ENCODE measurements around the gene ADARB1. TPM values are rescaled to one million over a fixed set of nuclear protein-coding genes. Genes with fewer than 3 reads are reported as not detected.

ADARB1 gene
- total and polyA plus RNA-seq, 9 of the 15 experiments (the other 6 are each of a cell fraction or from before 2014, with no cell fraction given) = 6.7 to 16.0 (median 8.3) TPM

DNA sequence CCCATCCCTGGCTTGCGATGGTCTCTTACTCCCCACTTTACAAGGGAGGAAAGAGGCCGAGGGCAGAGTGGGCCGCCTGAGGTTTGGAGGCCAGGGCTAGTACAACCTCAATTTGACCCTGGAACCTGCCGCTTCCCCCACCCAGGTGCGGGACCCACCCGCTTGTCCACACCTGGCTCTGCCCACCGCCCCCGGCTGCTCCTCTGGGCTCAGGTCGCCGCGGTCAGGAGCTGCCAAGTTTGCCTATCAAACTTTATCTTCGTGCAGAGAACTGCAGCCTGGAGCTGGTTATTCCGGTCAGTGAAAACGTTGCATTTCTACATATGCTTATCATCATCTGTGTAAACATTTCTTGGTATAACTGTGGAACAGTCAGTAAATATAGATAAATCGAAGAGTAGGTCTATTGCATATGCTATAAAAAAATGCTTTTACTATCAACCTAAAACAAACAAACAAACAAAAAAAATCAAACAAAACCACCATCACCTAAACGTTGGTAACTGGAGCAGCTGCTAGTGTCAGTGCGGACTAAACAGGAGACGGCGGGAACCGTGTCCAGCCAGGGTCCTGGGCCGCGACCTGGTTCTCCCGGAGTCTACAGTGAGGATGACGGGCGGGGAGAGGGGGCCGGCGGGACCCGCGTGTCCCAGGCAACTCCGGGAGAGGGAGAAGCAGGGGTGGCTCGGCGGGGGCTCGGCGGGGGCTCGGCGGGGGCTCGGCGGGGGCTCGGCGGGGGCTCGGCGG lies 906 bp upstream of the ADARB1 start (continued):
- TF ChIP-seq, protein P1, sequence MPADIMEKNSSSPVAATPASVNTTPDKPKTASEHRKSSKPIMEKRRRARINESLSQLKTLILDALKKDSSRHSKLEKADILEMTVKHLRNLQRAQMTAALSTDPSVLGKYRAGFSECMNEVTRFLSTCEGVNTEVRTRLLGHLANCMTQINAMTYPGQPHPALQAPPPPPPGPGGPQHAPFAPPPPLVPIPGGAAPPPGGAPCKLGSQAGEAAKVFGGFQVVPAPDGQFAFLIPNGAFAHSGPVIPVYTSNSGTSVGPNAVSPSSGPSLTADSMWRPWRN (IDR thresholded peaks at IDR 0.05; ENCODE audit: low read depth) = peak; percentile 82
- TF ChIP-seq TAF15 (IDR thresholded peaks at IDR 0.05; ENCODE audit: low read depth, low read length) = no peak
- TF ChIP-seq ZSCAN29 (IDR thresholded peaks at IDR 0.05) = 0 out of 2 replicates have a peak, but pooled peaks have one; percentile 22
- peak; percentile 39 for TF ChIP-seq L3MBTL2 (IDR thresholded peaks at IDR 0.05)
- TF ChIP-seq NBN (IDR thresholded peaks at IDR 0.05; ENCODE audit: low read depth) = peak; percentile 94
- peak; percentile 57 for TF ChIP-seq EP400 (IDR thresholded peaks at IDR 0.05)
- peak; percentile 89 for TF ChIP-seq POLR2AphosphoS2 (IDR thresholded peaks at IDR 0.05; ENCODE audit: low read length)
- TF ChIP-seq JUNB (CRISPR knock-in tag; conservative IDR thresholded peaks at IDR 0.05) = no peak
- peak; percentile 84 for TF ChIP-seq EP300 (IDR thresholded peaks at IDR 0.05; ENCODE audit: low read length)
- peak; percentile 32 for TF ChIP-seq EGR1 (conservative IDR thresholded peaks at IDR 0.05)
- no peak for TF ChIP-seq NONO (IDR thresholded peaks at IDR 0.05; ENCODE audit: low read depth in 2 of 2, low read length in 1 of 2)
- TF ChIP-seq, protein P2, sequence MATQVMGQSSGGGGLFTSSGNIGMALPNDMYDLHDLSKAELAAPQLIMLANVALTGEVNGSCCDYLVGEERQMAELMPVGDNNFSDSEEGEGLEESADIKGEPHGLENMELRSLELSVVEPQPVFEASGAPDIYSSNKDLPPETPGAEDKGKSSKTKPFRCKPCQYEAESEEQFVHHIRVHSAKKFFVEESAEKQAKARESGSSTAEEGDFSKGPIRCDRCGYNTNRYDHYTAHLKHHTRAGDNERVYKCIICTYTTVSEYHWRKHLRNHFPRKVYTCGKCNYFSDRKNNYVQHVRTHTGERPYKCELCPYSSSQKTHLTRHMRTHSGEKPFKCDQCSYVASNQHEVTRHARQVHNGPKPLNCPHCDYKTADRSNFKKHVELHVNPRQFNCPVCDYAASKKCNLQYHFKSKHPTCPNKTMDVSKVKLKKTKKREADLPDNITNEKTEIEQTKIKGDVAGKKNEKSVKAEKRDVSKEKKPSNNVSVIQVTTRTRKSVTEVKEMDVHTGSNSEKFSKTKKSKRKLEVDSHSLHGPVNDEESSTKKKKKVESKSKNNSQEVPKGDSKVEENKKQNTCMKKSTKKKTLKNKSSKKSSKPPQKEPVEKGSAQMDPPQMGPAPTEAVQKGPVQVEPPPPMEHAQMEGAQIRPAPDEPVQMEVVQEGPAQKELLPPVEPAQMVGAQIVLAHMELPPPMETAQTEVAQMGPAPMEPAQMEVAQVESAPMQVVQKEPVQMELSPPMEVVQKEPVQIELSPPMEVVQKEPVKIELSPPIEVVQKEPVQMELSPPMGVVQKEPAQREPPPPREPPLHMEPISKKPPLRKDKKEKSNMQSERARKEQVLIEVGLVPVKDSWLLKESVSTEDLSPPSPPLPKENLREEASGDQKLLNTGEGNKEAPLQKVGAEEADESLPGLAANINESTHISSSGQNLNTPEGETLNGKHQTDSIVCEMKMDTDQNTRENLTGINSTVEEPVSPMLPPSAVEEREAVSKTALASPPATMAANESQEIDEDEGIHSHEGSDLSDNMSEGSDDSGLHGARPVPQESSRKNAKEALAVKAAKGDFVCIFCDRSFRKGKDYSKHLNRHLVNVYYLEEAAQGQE (IDR thresholded peaks at IDR 0.05; ENCODE audit: borderline replicate concordance) = peak; percentile 53
- TF ChIP-seq, protein P2 (CRISPR knock-in tag; IDR thresholded peaks at IDR 0.05; ENCODE audit: low read depth) = no peak
- TF ChIP-seq NCOA1 (IDR thresholded peaks at IDR 0.05; ENCODE audit: low read depth) = peak; percentile 70
- TF ChIP-seq KLF6 (CRISPR knock-in tag; IDR thresholded peaks at IDR 0.05; ENCODE audit: borderline replicate concordance) = 0 out of 2 replicates have a peak, but pooled peaks have one; percentile 12
- TF ChIP-seq HINFP (tag; conservative IDR thresholded peaks at IDR 0.05; ENCODE audit: low read depth) = peak; percentile 74
- peak; percentile 58 for TF ChIP-seq NFIC (IDR thresholded peaks at IDR 0.05)
- TF ChIP-seq POLR2A (conservative IDR thresholded peaks at IDR 0.05) = peak; percentile 100
- TF ChIP-seq CBFA2T2 (conservative IDR thresholded peaks at IDR 0.05) = peak; percentile 80
- no peak for TF ChIP-seq THAP7 (CRISPR knock-in tag; IDR thresholded peaks at IDR 0.05)

Measured in K562 (cell line).